ENCODE results near the gene BAZ2B.

- TF ChIP-seq CTCF (IDR thresholded peaks at IDR 0.05) = no peak
- TF ChIP-seq POLR2A (IDR thresholded peaks at IDR 0.05) = no peak
Observed at GRCh38 chr2:159635006-159635789, 18.9 kb upstream of the BAZ2B start.
